Muscle of leg (tissue), 11 donors: ENCODE measurements around the gene ATAT1. TPM values are rescaled to one million over a fixed set of nuclear protein-coding genes. Genes with fewer than 3 reads are reported as not detected.
A peak's percentile ranks its signal among the peaks of the same experiment; 100 is the strongest.

Experiments
- DNase-seq: peaks from one replicate; pipeline ENCODE4 v3.0.0; 2013
- H3K27ac ChIP-seq: one replicate; pipeline ENCODE4 v1.5.1; 2013; ENCODE audit warnings: mild to moderate bottlenecking, low read length, control low read depth
- H3K27me3 ChIP-seq: one replicate; pipeline ENCODE4 v1.6.1; 2013; ENCODE audit warnings: low read length; ENCODE audit not compliant: control insufficient read depth, insufficient read depth
- H3K36me3 ChIP-seq: one replicate; pipeline ENCODE4 v1.6.1; 2013; ENCODE audit warnings: low read length; ENCODE audit not compliant: control insufficient read depth, insufficient read depth
- H3K4me1 ChIP-seq: one replicate; pipeline ENCODE4 v1.6.1; 2013; ENCODE audit warnings: low read length; ENCODE audit not compliant: control insufficient read depth, insufficient read depth
- H3K4me3 ChIP-seq: one replicate; pipeline ENCODE4 v1.5.1; 2013; ENCODE audit warnings: low read length, control low read depth
- H3K9me3 ChIP-seq: replicated peaks from 2 replicates; pipeline ENCODE4 v1.6.1; 2013; ENCODE audit warnings: low read depth, low read length; ENCODE audit not compliant: control insufficient read depth
- whole genome bisulfite sequencing: methylation state at CpG from one replicate; pipeline ENCODE4 v1.1.5; 2013; ENCODE audit warnings: missing lambda C conversion rate; ENCODE audit not compliant: insufficient coverage; 5-methylcytosine and 5-hydroxymethylcytosine counted together
- polyA plus RNA-seq, 8 donors: library from polyadenylated mRNA; unstranded; fragments of 120-200 nt; gene quantifications; one replicate each; pipeline versions ENCODE4 v1.2.1 to v1.2.3, GENCODE V29; 2013; ENCODE audit warnings: inconsistent platforms in 1 of 8, low replicate concordance in 1 of 8; ENCODE audit not compliant: insufficient read length in 8 of 8, insufficient read depth in 1 of 8
- total RNA-seq: library from RNA; stranded (reverse); fragments of 120-200 nt; gene quantifications from one replicate; pipeline ENCODE4 v1.2.4, GENCODE V29; 2013

Gene ATAT1
- total and polyA plus RNA-seq, 9 donors = 5.6 to 27.4 (median 20.5) TPM

GRCh38 chr6:30598912-30599624 lies 27.6 kb upstream of the ATAT1 start:
- no peak for DNase-seq
- Histone ChIP-seq H3K27ac (no peak overlapping the region), H3K9me3 (no peaks in the 10 kb centered on the region), H3K4me3 (no peak overlapping the region), H3K27me3 (no peaks in the 10 kb centered on the region), H3K4me1 (no peaks in the 10 kb centered on the region), H3K36me3 (peaks cover 38% of the 10 kb centered on the region)
- WGBS = 83% methylated on average over 8 of the region's 12 CpGs

GRCh38 chr6:30599625-30600324 lies 26.9 kb upstream of the ATAT1 start:
- no peak overlapping the region for H3K27ac ChIP-seq
- H3K9me3 ChIP-seq = no peaks in the 10 kb centered on the region
- no peaks in the 10 kb centered on the region for H3K4me1 ChIP-seq
- no peak for DNase-seq
- 98% methylated on average over 11 of the region's 13 CpGs for WGBS
- H3K36me3 ChIP-seq = peaks cover 45% of the 10 kb centered on the region
- no peaks in the 10 kb centered on the region for H3K27me3 ChIP-seq
- H3K4me3 ChIP-seq = no peak overlapping the region

- DNase-seq = peak; percentile 52
Observed at GRCh38 chr6:30600451-30600961, 26.2 kb upstream of the ATAT1 start.

GRCh38 chr6:30601436-30601814 lies 25.2 kb upstream of the ATAT1 start:
- 78% methylated on average over 2 of the region's 6 CpGs for WGBS
- no peaks in the 10 kb centered on the region for H3K9me3 ChIP-seq
- H3K27ac ChIP-seq = no peak overlapping the region

More at GRCh38 chr6:30600451-30600961, 26.2 kb upstream of the ATAT1 start:
- Histone ChIP-seq H3K27me3 (no peaks in the 10 kb centered on the region), H3K27ac (no peak overlapping the region), H3K4me1 (no peaks in the 10 kb centered on the region), H3K4me3 (no peak overlapping the region), H3K9me3 (no peaks in the 10 kb centered on the region), H3K36me3 (peaks cover 52% of the 10 kb centered on the region)
- WGBS = 75% methylated on average over 10 of the region's 10 CpGs

GRCh38 chr6:30601815-30602641 lies 24.6 kb upstream of the ATAT1 start:
- Histone ChIP-seq H3K4me3 (no peak overlapping the region), H3K4me1 (no peaks in the 10 kb centered on the region), H3K27ac (no peak overlapping the region), H3K9me3 (no peaks in the 10 kb centered on the region), H3K27me3 (no peaks in the 10 kb centered on the region), H3K36me3 (peaks cover 63% of the 10 kb centered on the region)
- peak; percentile 25 for DNase-seq
- WGBS = 92% methylated on average over 19 of the region's 39 CpGs

More at GRCh38 chr6:30601436-30601814, 25.2 kb upstream of the ATAT1 start:
- Histone ChIP-seq H3K4me3 (no peak overlapping the region), H3K27me3 (no peaks in the 10 kb centered on the region), H3K36me3 (peaks cover 60% of the 10 kb centered on the region), H3K4me1 (no peaks in the 10 kb centered on the region)
- DNase-seq = peak; percentile 25

- peaks cover 77% of the 10 kb centered on the region for H3K36me3 ChIP-seq
- no peak overlapping the region for H3K4me3 ChIP-seq
- no peaks in the 10 kb centered on the region for H3K9me3 ChIP-seq
- H3K4me1 ChIP-seq = no peaks in the 10 kb centered on the region
- H3K27ac ChIP-seq = no peak overlapping the region
- WGBS = 96% methylated on average over 4 of the region's 13 CpGs
- no peak for DNase-seq
- H3K27me3 ChIP-seq = no peaks in the 10 kb centered on the region
Observed at GRCh38 chr6:30603961-30604360, 22.7 kb upstream of the ATAT1 start.

- H3K27me3 ChIP-seq = no peaks in the 10 kb centered on the region
- no peak for DNase-seq
- H3K9me3 ChIP-seq = no peaks in the 10 kb centered on the region
- no peak overlapping the region for H3K4me3 ChIP-seq
- H3K36me3 ChIP-seq = peaks cover 49% of the 10 kb centered on the region
- 89% methylated on average over 2 of the region's 4 CpGs for WGBS
- peaks cover 16% of the 10 kb centered on the region for H3K4me1 ChIP-seq
- no peak overlapping the region for H3K27ac ChIP-seq
Observed at GRCh38 chr6:30610065-30610464, 16.6 kb upstream of the ATAT1 start.

- H3K4me1 ChIP-seq = peaks cover 16% of the 10 kb centered on the region
- 76% methylated on average over 4 of the region's 9 CpGs for WGBS
- H3K36me3 ChIP-seq = peaks cover 43% of the 10 kb centered on the region
- H3K9me3 ChIP-seq = no peaks in the 10 kb centered on the region
- H3K27me3 ChIP-seq = no peaks in the 10 kb centered on the region
- DNase-seq = no peak
- no peak overlapping the region for H3K4me3 ChIP-seq
- H3K27ac ChIP-seq = no peak overlapping the region
Observed at GRCh38 chr6:30611150-30611855, 15.4 kb upstream of the ATAT1 start.

GRCh38 chr6:30611856-30612194 lies 14.8 kb upstream of the ATAT1 start:
- Histone ChIP-seq H3K9me3 (no peaks in the 10 kb centered on the region), H3K4me3 (no peak overlapping the region), H3K4me1 (peaks cover 16% of the 10 kb centered on the region), H3K36me3 (peaks cover 44% of the 10 kb centered on the region), H3K27ac (no peak overlapping the region), H3K27me3 (no peaks in the 10 kb centered on the region)
- DNase-seq = no peak
- no CpG with 5 or more reads among the region's 2 CpGs for WGBS
